B cell (primary cell): Measurements from ENCODE around the gene SMU1. TPM values are rescaled to one million over a fixed set of nuclear protein-coding genes. Genes with fewer than 3 reads are reported as not detected.

ENCODE experiments used
- ATAC-seq: fragments of 200-7000 bp; cut with Tn5 transposase; one replicate; pipeline ENCODE4 v1.10.0; 2021; ENCODE audit warnings: low read depth, mild to moderate bottlenecking, moderate number of reproducible peaks, moderate library complexity
- CTCF ChIA-PET: fragments of 350-600 bp; sonication (Branson Sonifier 250); formaldehyde crosslinking; loops from one replicate; lab custom pipeline; 2021; ENCODE audit warnings: antibody characterized with exemption, inconsistent platforms; lab: Charles Lee
- POLR2A ChIA-PET: fragments of 350-600 bp; sonication (Branson Sonifier 250); formaldehyde crosslinking; loops from one replicate; lab custom pipeline; 2021; ENCODE audit warnings: antibody characterized with exemption; lab: Charles Lee
- DNase-seq: peaks from one replicate; pipeline ENCODE4 v3.0.0; 2013
- H2AFZ ChIP-seq: 2 replicates; pipeline ENCODE4 v1.6.1; 2012; ENCODE audit warnings: mild to moderate bottlenecking, low read depth, low read length; ENCODE audit not compliant: insufficient read depth, poor library complexity, severe bottlenecking
- H3K27ac ChIP-seq, 2 donors: 1 replicate in 1 of 2; 2 replicates in 1 of 2; pipeline ENCODE4 v1.5.1; 2012 to 2013; ENCODE audit warnings: low read length in 2 of 2, mild to moderate bottlenecking in 2 of 2, moderate library complexity in 1 of 2
- H3K27me3 ChIP-seq, 4 experiments: fragments of 200-600 bp in 1 of 4; sonication (generic) in 1 of 4; replicated peaks in 1 of 4; 1 replicate in 2 of 4; 2 replicates in 2 of 4; pipeline versions ENCODE4 v1.6.1 to v1.7.0; 2013 to 2016; ENCODE audit warnings: low read length in 3 of 4, mild to moderate bottlenecking in 2 of 4, mixed read lengths in 1 of 4, moderate library complexity in 1 of 4; ENCODE audit not compliant: insufficient read depth in 4 of 4, control insufficient read depth in 3 of 4; ENCODE audit errors: control extremely low read depth in 1 of 4
- H3K36me3 ChIP-seq, 2 experiments: replicated peaks in 1 of 2; 1 replicate in 1 of 2; 2 replicates in 1 of 2; pipeline versions ENCODE4 v1.6.1 to v1.7.1; 2013; ENCODE audit warnings: low read length in 1 of 2; ENCODE audit not compliant: insufficient read depth in 2 of 2, control insufficient read depth in 1 of 2; ENCODE audit errors: control extremely low read depth in 1 of 2, extremely low read depth in 1 of 2
- H3K4me1 ChIP-seq, 2 donors: fragments of 200-600 bp in 1 of 2; sonication (generic) in 1 of 2; 1 replicate in 1 of 2; 2 replicates in 1 of 2; pipeline versions ENCODE4 v1.5.1 to v1.6.1; 2013 to 2017; ENCODE audit warnings: low read length in 2 of 2; ENCODE audit not compliant: control insufficient read depth in 2 of 2, insufficient read depth in 2 of 2
- H3K4me2 ChIP-seq: replicated peaks from 2 replicates; pipeline ENCODE3; 2012; ENCODE audit warnings: mild to moderate bottlenecking, low read depth, low read length; ENCODE audit not compliant: poor library complexity, severe bottlenecking
- H3K4me3 ChIP-seq, 5 experiments: fragments of 200-600 bp in 1 of 5; sonication (generic) in 1 of 5; 1 replicate in 3 of 5; 2 replicates in 2 of 5; pipeline versions ENCODE4 v1.5.1 to v1.7.0; 2011 to 2016; ENCODE audit warnings: low read length in 4 of 5, mild to moderate bottlenecking in 4 of 5, low read depth in 2 of 5, control low read depth in 1 of 5, moderate library complexity in 1 of 5; ENCODE audit not compliant: insufficient read depth in 1 of 5; ENCODE audit errors: control extremely low read depth in 1 of 5, extremely low read depth in 1 of 5
- H3K79me2 ChIP-seq: fragments of 200-600 bp; sonication (generic); one replicate; pipeline ENCODE4 v1.6.0; 2016; ENCODE audit warnings: low read length; ENCODE audit not compliant: control insufficient read depth, insufficient read depth
- H3K9ac ChIP-seq: fragments of 200-600 bp; sonication (generic); 2 replicates; pipeline ENCODE4 v1.6.1; 2017; ENCODE audit warnings: mild to moderate bottlenecking, low read length, moderate library complexity
- H3K9me3 ChIP-seq, 3 donors: one replicate each; pipeline versions ENCODE4 v1.6.1 to v1.7.1; 2013; ENCODE audit warnings: low read length in 2 of 3; ENCODE audit not compliant: control insufficient read depth in 2 of 3, insufficient read depth in 1 of 3; ENCODE audit errors: control extremely low read depth in 1 of 3
- H4K20me1 ChIP-seq: 2 replicates; pipeline ENCODE4 v1.6.0; 2012; ENCODE audit warnings: mild to moderate bottlenecking, low read length; ENCODE audit not compliant: insufficient read depth, control insufficient read depth, poor library complexity, severe bottlenecking
- H3K27ac Mint-ChIP-seq: one replicate; pipeline ENCODE4 v1.8.0; 2021; ENCODE audit warnings: mixed read lengths
- H3K27me3 Mint-ChIP-seq: one replicate; pipeline ENCODE4 v1.8.0; 2021; ENCODE audit warnings: mixed read lengths
- H3K4me1 Mint-ChIP-seq: one replicate; pipeline ENCODE4 v1.8.0; 2021; ENCODE audit warnings: mixed read lengths
- H3K4me3 Mint-ChIP-seq: one replicate; pipeline ENCODE4 v1.8.0; 2021; ENCODE audit warnings: mixed read lengths
- H3K9me3 Mint-ChIP-seq: one replicate; pipeline ENCODE4 v1.8.0; 2022; ENCODE audit warnings: mixed read lengths; ENCODE audit not compliant: insufficient read depth
- EZH2 ChIP-seq: IDR thresholded peaks from 2 replicates; pipeline ENCODE4 v1.6.1; 2012; ENCODE audit warnings: borderline replicate concordance, low read depth, mild to moderate bottlenecking, moderate library complexity, low read length; ENCODE audit not compliant: insufficient read depth, poor library complexity, severe bottlenecking
- WGBS: methylation state at CpG from one replicate; pipeline ENCODE4 v1.1.5; 2013; ENCODE audit warnings: missing lambda C conversion rate; ENCODE audit not compliant: insufficient coverage; 5-methylcytosine and 5-hydroxymethylcytosine counted together
- intact Hi-C: fragments of 100-400 bp; cut with micrococcal nuclease; formaldehyde crosslinking; loops from one replicate; pipeline ENCODE4 v1.10.0; 2022
- polyA minus RNA-seq: library from RNA; depleted of rRNA, polyadenylated mRNA; stranded (reverse); fragments of >200 nt; gene quantifications from 2 replicates; pipeline ENCODE4 v1.2.3, GENCODE V29; 2012
- polyA plus RNA-seq: library from polyadenylated mRNA; depleted of rRNA; stranded (reverse); fragments of >200 nt; gene quantifications from 2 replicates; pipeline ENCODE4 v1.2.3, GENCODE V29; 2012
- total RNA-seq, 2 donors: library from RNA; stranded (reverse); fragments of 120-200 nt in 1 of 2; gene quantifications; 1 replicate in 1 of 2; 2 replicates in 1 of 2; pipeline versions ENCODE4 v1.2.3 to v1.2.4, GENCODE V29; 2013 to 2022
- TF ChIP-seq, protein P1 (sequence below): fragments of 200-600 bp; IDR thresholded peaks from one replicate; pipeline ENCODE4 v1.8.0; 2022; ENCODE audit warnings: antibody characterized with exemption, mild to moderate bottlenecking

The SMU1 gene
- total RNA-seq, result 26.3 and 27.4 TPM in 2 replicates
- total RNA-seq (2013), result 33.9 TPM
- 6.2 and 7.7 TPM in 2 replicates for polyA plus RNA-seq
- polyA minus RNA-seq, result 12.1 and 16.1 TPM in 2 replicates

- ATAC-seq (peak; percentile 98), DNase-seq (peak; percentile 97)
- Mint-ChIP-seq H3K27me3 (no peaks in the 10 kb centered on the region), H3K4me1 (peaks cover 35% of the 10 kb centered on the region), H3K4me3 (peak within 1 kb of the TSS; percentile 97), H3K27ac (peak within 1 kb of the TSS; percentile 98), H3K9me3 (no peaks in the 10 kb centered on the region)
- TF ChIP-seq, protein P1, sequence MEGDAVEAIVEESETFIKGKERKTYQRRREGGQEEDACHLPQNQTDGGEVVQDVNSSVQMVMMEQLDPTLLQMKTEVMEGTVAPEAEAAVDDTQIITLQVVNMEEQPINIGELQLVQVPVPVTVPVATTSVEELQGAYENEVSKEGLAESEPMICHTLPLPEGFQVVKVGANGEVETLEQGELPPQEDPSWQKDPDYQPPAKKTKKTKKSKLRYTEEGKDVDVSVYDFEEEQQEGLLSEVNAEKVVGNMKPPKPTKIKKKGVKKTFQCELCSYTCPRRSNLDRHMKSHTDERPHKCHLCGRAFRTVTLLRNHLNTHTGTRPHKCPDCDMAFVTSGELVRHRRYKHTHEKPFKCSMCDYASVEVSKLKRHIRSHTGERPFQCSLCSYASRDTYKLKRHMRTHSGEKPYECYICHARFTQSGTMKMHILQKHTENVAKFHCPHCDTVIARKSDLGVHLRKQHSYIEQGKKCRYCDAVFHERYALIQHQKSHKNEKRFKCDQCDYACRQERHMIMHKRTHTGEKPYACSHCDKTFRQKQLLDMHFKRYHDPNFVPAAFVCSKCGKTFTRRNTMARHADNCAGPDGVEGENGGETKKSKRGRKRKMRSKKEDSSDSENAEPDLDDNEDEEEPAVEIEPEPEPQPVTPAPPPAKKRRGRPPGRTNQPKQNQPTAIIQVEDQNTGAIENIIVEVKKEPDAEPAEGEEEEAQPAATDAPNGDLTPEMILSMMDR, result no peak
- no peak for TF ChIP-seq EZH2
- Histone ChIP-seq H4K20me1 (no peaks in the 10 kb centered on the region), H3K79me2 (peaks cover 55% of the 10 kb centered on the region), H3K27ac (peak within 1 kb of the TSS; percentile 91 to 95), H3K27me3 (no peaks in the 10 kb centered on the region), H3K4me1 (peaks cover 16 to 27% of the 10 kb centered on the region in 2 donors), H3K4me3 (peak within 1 kb of the TSS; percentile 72 to 87 (median 84)), H3K9me3 (no peaks in the 10 kb centered on the region), H2AFZ (peak within 1 kb of the TSS; percentile 80), H3K9ac (peak within 1 kb of the TSS; percentile 86), H3K36me3 (peaks cover 0 to 26% of the 10 kb centered on the region in 2 experiments), H3K4me2 (peak within 1 kb of the TSS; percentile 70)
- ChIA-PET CTCF (interaction anchor here (1.1 to 16.1 kb wide), 4 partner anchors 14 to 211 kb away, joined by 3 to 217 read pairs (median 3); no protein-coding TSS in a partner anchor), POLR2A (interaction anchor here (0.6 to 1.6 kb wide), 7 partner anchors 51 to 221 kb away, joined by 3 to 6 read pairs (median 4); partner anchors contain the start of genes B4GALT1, DNAJA1 and NFX1)
- under 1% methylated on average over 53 of the region's 53 CpGs for WGBS
- intact Hi-C loops, result loop anchor here (1.0 to 10.0 kb wide), 4 partner anchors 51 to 396 kb away; partner anchors contain the start of genes CHMP5, DNAJA1, NFX1 and NOL6
Observed at GRCh38 chr9:33076046-33077004, at the start of gene SMU1. SMU1 (minus strand) TSS chr9:33076674; CDS start chr9:33076608, 66 bp downstream.
